Activated T-cell treated with anti-CD3 and anti-CD28 coated beads, Interleukin-2, amount 50 U/mL, for 4 hours (primary cell): Measurements from ENCODE around the gene B4GALT3. TPM values are rescaled to one million over a fixed set of nuclear protein-coding genes. Genes with fewer than 3 reads are reported as not detected.
A peak's percentile ranks its signal among the peaks of the same experiment; 100 is the strongest.

ENCODE experiments used
- ATAC-seq, 2 donors: fragments of 200-7000 bp; cut with Tn5 transposase; one replicate each; pipeline ENCODE4 v1.10.0; 2021
- DNase-seq: peaks from one replicate; pipeline ENCODE4 v3.0.0-alpha.2; 2020
- H3K27me3 Mint-ChIP-seq: one replicate; pipeline ENCODE4 v1.8.0; 2021; ENCODE audit warnings: low read depth, mixed read lengths
- H3K36me3 Mint-ChIP-seq: one replicate; pipeline ENCODE4 v1.8.0; 2022; ENCODE audit warnings: mixed read lengths; ENCODE audit not compliant: insufficient read depth
- H3K4me1 Mint-ChIP-seq: one replicate; pipeline ENCODE4 v1.8.0; 2021; ENCODE audit warnings: low read depth, mixed read lengths
- H3K4me3 Mint-ChIP-seq: one replicate; pipeline ENCODE4 v1.8.0; 2021; ENCODE audit warnings: mild to moderate bottlenecking, moderate library complexity, mixed read lengths
- H3K9me3 Mint-ChIP-seq: one replicate; pipeline ENCODE4 v1.8.0; 2021; ENCODE audit warnings: mixed read lengths
- total RNA-seq, 3 donors: library from RNA; stranded (reverse); gene quantifications; one replicate each; pipeline ENCODE4 v1.2.1, GENCODE V29; 2021

Gene B4GALT3
- total RNA-seq, 3 donors from 2014 or later = 73.9 to 76.3 (median 75.9) TPM

- Mint-ChIP-seq H3K9me3 (no peaks in the 10 kb centered on the region), H3K4me1 (peaks cover 47% of the 10 kb centered on the region), H3K36me3 (no peaks in the 10 kb centered on the region), H3K27me3 (no peaks in the 10 kb centered on the region), H3K4me3 (no peak overlapping the region)
- no peak for DNase-seq
- ATAC-seq = no peak
These were observed 20.4 kb upstream of the B4GALT3 start for GRCh38 chr1:161197560-161198193.

GRCh38 chr1:161196521-161197451 is 19.5 kb upstream of the B4GALT3 start:
- H3K4me1 Mint-ChIP-seq = peaks cover 47% of the 10 kb centered on the region
- ATAC-seq (no peak), DNase-seq (no peak)
- no peak overlapping the region for H3K4me3 Mint-ChIP-seq
- no peaks in the 10 kb centered on the region for H3K9me3 Mint-ChIP-seq
- no peaks in the 10 kb centered on the region for H3K36me3 Mint-ChIP-seq
- no peaks in the 10 kb centered on the region for H3K27me3 Mint-ChIP-seq

GRCh38 chr1:161196111-161196510 is 18.8 kb upstream of the B4GALT3 start:
- no peak for ATAC-seq
- Mint-ChIP-seq H3K36me3 (no peaks in the 10 kb centered on the region), H3K27me3 (no peaks in the 10 kb centered on the region), H3K4me3 (no peak overlapping the region), H3K9me3 (no peaks in the 10 kb centered on the region), H3K4me1 (peaks cover 40% of the 10 kb centered on the region)
- no peak for DNase-seq

- no peaks in the 10 kb centered on the region for H3K9me3 Mint-ChIP-seq
- no peak overlapping the region for H3K4me3 Mint-ChIP-seq
- no peaks in the 10 kb centered on the region for H3K36me3 Mint-ChIP-seq
- no peaks in the 10 kb centered on the region for H3K27me3 Mint-ChIP-seq
- ATAC-seq (no peak), DNase-seq (no peak)
- H3K4me1 Mint-ChIP-seq = peaks cover 31% of the 10 kb centered on the region
These were observed 17.9 kb upstream of the B4GALT3 start for GRCh38 chr1:161195171-161195570.

GRCh38 chr1:161193561-161194235 is 16.4 kb upstream of the B4GALT3 start:
- ATAC-seq (no peak), DNase-seq (no peak)
- H3K4me1 Mint-ChIP-seq = peaks cover 30% of the 10 kb centered on the region
- H3K36me3 Mint-ChIP-seq = no peaks in the 10 kb centered on the region
- H3K4me3 Mint-ChIP-seq = no peak overlapping the region
- no peaks in the 10 kb centered on the region for H3K27me3 Mint-ChIP-seq
- no peaks in the 10 kb centered on the region for H3K9me3 Mint-ChIP-seq

- Mint-ChIP-seq H3K4me3 (no peak overlapping the region), H3K4me1 (peaks cover 36% of the 10 kb centered on the region), H3K27me3 (no peaks in the 10 kb centered on the region), H3K36me3 (no peaks in the 10 kb centered on the region), H3K9me3 (no peaks in the 10 kb centered on the region)
- ATAC-seq = peak; percentile 91 to 95
- DNase-seq = peak; percentile 59
These were observed 15.5 kb upstream of the B4GALT3 start for GRCh38 chr1:161192476-161193465.

GRCh38 chr1:161191971-161192370 is 14.7 kb upstream of the B4GALT3 start:
- Mint-ChIP-seq H3K4me3 (no peak overlapping the region), H3K4me1 (peaks cover 44% of the 10 kb centered on the region), H3K27me3 (no peaks in the 10 kb centered on the region), H3K9me3 (no peaks in the 10 kb centered on the region), H3K36me3 (no peaks in the 10 kb centered on the region)
- ATAC-seq (no peak), DNase-seq (no peak)

GRCh38 chr1:161190962-161191521 is 13.7 kb upstream of the B4GALT3 start:
- Mint-ChIP-seq H3K27me3 (no peaks in the 10 kb centered on the region), H3K4me3 (no peak overlapping the region), H3K36me3 (no peaks in the 10 kb centered on the region), H3K9me3 (no peaks in the 10 kb centered on the region), H3K4me1 (peaks cover 53% of the 10 kb centered on the region)
- DNase-seq (no peak), ATAC-seq (no peak)

- Mint-ChIP-seq H3K4me3 (no peak overlapping the region), H3K36me3 (no peaks in the 10 kb centered on the region), H3K4me1 (peaks cover 60% of the 10 kb centered on the region), H3K9me3 (no peaks in the 10 kb centered on the region), H3K27me3 (no peaks in the 10 kb centered on the region)
- DNase-seq (no peak), ATAC-seq (no peak)
These were observed 11.7 kb upstream of the B4GALT3 start for GRCh38 chr1:161189036-161189435.

GRCh38 chr1:161188381-161188780 is 11.1 kb upstream of the B4GALT3 start:
- Mint-ChIP-seq H3K36me3 (no peaks in the 10 kb centered on the region), H3K4me3 (no peak overlapping the region), H3K27me3 (no peaks in the 10 kb centered on the region), H3K4me1 (peaks cover 66% of the 10 kb centered on the region), H3K9me3 (no peaks in the 10 kb centered on the region)
- no peak for ATAC-seq
- DNase-seq = no peak

GRCh38 chr1:161187311-161187710 is 10.0 kb upstream of the B4GALT3 start:
- no peaks in the 10 kb centered on the region for H3K36me3 Mint-ChIP-seq
- DNase-seq (no peak), ATAC-seq (no peak)
- no peak overlapping the region for H3K4me3 Mint-ChIP-seq
- no peaks in the 10 kb centered on the region for H3K9me3 Mint-ChIP-seq
- no peaks in the 10 kb centered on the region for H3K27me3 Mint-ChIP-seq
- peaks cover 68% of the 10 kb centered on the region for H3K4me1 Mint-ChIP-seq

- no peaks in the 10 kb centered on the region for H3K9me3 Mint-ChIP-seq
- peaks cover 77% of the 10 kb centered on the region for H3K4me1 Mint-ChIP-seq
- no peaks in the 10 kb centered on the region for H3K36me3 Mint-ChIP-seq
- H3K27me3 Mint-ChIP-seq = no peaks in the 10 kb centered on the region
- DNase-seq (no peak), ATAC-seq (no peak)
- peak overlapping the region; percentile 64 for H3K4me3 Mint-ChIP-seq
These were observed 8.5 kb upstream of the B4GALT3 start for GRCh38 chr1:161185732-161186311.

- ATAC-seq = peak; percentile 44 to 61
- Mint-ChIP-seq H3K36me3 (no peaks in the 10 kb centered on the region), H3K4me1 (peaks cover 83% of the 10 kb centered on the region), H3K4me3 (peak overlapping the region; percentile 64), H3K9me3 (no peaks in the 10 kb centered on the region), H3K27me3 (no peaks in the 10 kb centered on the region)
- peak; percentile 51 for DNase-seq
These were observed 8.0 kb upstream of the B4GALT3 start for GRCh38 chr1:161185282-161185682.
